ENCODE data around the gene MICALL2.

Gene MICALL2

GRCh38 chr7:1490837-1491236 is 31.6 kb upstream of the MICALL2 start:
- Histone ChIP-seq H3K4me3 (ENCODE audit: low read length) (no peak overlapping the region), H3K9ac (ENCODE audit: low read length) (no peak overlapping the region), H3K27me3 (replicated peaks; ENCODE audit: control insufficient read depth, insufficient read depth, low read length) (no peaks in the 10 kb centered on the region), H3K4me1 (ENCODE audit: control insufficient read depth, insufficient read depth, low read length) (no peaks in the 10 kb centered on the region), H3K9me3 (ENCODE audit: control insufficient read depth, low read length) (no peaks in the 10 kb centered on the region), H3K36me3 (ENCODE audit: control insufficient read depth, insufficient read depth, low read length, severe bottlenecking) (peaks cover 68% of the 10 kb centered on the region)
- no peak for DNase-seq (ENCODE audit: low read depth)

GRCh38 chr7:1489336-1489735 is 30.1 kb upstream of the MICALL2 start:
- Histone ChIP-seq H3K36me3 (ENCODE audit: control insufficient read depth, insufficient read depth, low read length, severe bottlenecking) (peaks cover 75% of the 10 kb centered on the region), H3K9ac (ENCODE audit: low read length) (no peak overlapping the region), H3K4me1 (ENCODE audit: control insufficient read depth, insufficient read depth, low read length) (no peaks in the 10 kb centered on the region), H3K9me3 (ENCODE audit: control insufficient read depth, low read length) (no peaks in the 10 kb centered on the region), H3K27me3 (replicated peaks; ENCODE audit: control insufficient read depth, insufficient read depth, low read length) (no peaks in the 10 kb centered on the region), H3K4me3 (ENCODE audit: low read length) (no peak overlapping the region)
- DNase-seq (ENCODE audit: low read depth): no peak

GRCh38 chr7:1488016-1488415 is 28.7 kb upstream of the MICALL2 start:
- H3K9ac ChIP-seq (ENCODE audit: low read length): no peak overlapping the region
- peaks cover 80% of the 10 kb centered on the region for H3K36me3 ChIP-seq (ENCODE audit: control insufficient read depth, insufficient read depth, low read length, severe bottlenecking)
- H3K27me3 ChIP-seq (replicated peaks; ENCODE audit: control insufficient read depth, insufficient read depth, low read length): no peaks in the 10 kb centered on the region

GRCh38 chr7:1487466-1487865 is 28.2 kb upstream of the MICALL2 start:
- no peak overlapping the region for H3K9ac ChIP-seq (ENCODE audit: low read length)
- H3K36me3 ChIP-seq (ENCODE audit: control insufficient read depth, insufficient read depth, low read length, severe bottlenecking): peaks cover 85% of the 10 kb centered on the region
- H3K9me3 ChIP-seq (ENCODE audit: control insufficient read depth, low read length): no peaks in the 10 kb centered on the region
- H3K27me3 ChIP-seq (replicated peaks; ENCODE audit: control insufficient read depth, insufficient read depth, low read length): no peaks in the 10 kb centered on the region
- DNase-seq (ENCODE audit: low read depth): no peak
- no peak overlapping the region for H3K4me3 ChIP-seq (ENCODE audit: low read length)
- no peaks in the 10 kb centered on the region for H3K4me1 ChIP-seq (ENCODE audit: control insufficient read depth, insufficient read depth, low read length)

More at GRCh38 chr7:1488016-1488415, 28.7 kb upstream of the MICALL2 start:
- no peak overlapping the region for H3K4me3 ChIP-seq (ENCODE audit: low read length)
- no peaks in the 10 kb centered on the region for H3K4me1 ChIP-seq (ENCODE audit: control insufficient read depth, insufficient read depth, low read length)
- H3K9me3 ChIP-seq (ENCODE audit: control insufficient read depth, low read length): no peaks in the 10 kb centered on the region
- no peak for DNase-seq (ENCODE audit: low read depth)

- Histone ChIP-seq H3K36me3 (ENCODE audit: control insufficient read depth, insufficient read depth, low read length, severe bottlenecking) (peaks cover 81% of the 10 kb centered on the region), H3K4me3 (ENCODE audit: low read length) (no peak overlapping the region), H3K27me3 (replicated peaks; ENCODE audit: control insufficient read depth, insufficient read depth, low read length) (no peaks in the 10 kb centered on the region), H3K9me3 (ENCODE audit: control insufficient read depth, low read length) (no peaks in the 10 kb centered on the region), H3K4me1 (ENCODE audit: control insufficient read depth, insufficient read depth, low read length) (no peaks in the 10 kb centered on the region), H3K9ac (ENCODE audit: low read length) (no peak overlapping the region)
- no peak for DNase-seq (ENCODE audit: low read depth)
These were observed 27.3 kb upstream of the MICALL2 start for GRCh38 chr7:1486571-1486970.

- Histone ChIP-seq H3K36me3 (ENCODE audit: control insufficient read depth, insufficient read depth, low read length, severe bottlenecking) (peaks cover 70% of the 10 kb centered on the region), H3K9me3 (ENCODE audit: control insufficient read depth, low read length) (no peaks in the 10 kb centered on the region), H3K4me3 (ENCODE audit: low read length) (no peak overlapping the region), H3K4me1 (ENCODE audit: control insufficient read depth, insufficient read depth, low read length) (no peaks in the 10 kb centered on the region), H3K27me3 (replicated peaks; ENCODE audit: control insufficient read depth, insufficient read depth, low read length) (no peaks in the 10 kb centered on the region), H3K9ac (ENCODE audit: low read length) (no peak overlapping the region)
- DNase-seq (ENCODE audit: low read depth): no peak
These were observed 25.9 kb upstream of the MICALL2 start for GRCh38 chr7:1485156-1485555.

GRCh38 chr7:1484569-1484968 is 25.3 kb upstream of the MICALL2 start:
- Histone ChIP-seq H3K4me3 (ENCODE audit: low read length) (no peak overlapping the region), H3K36me3 (ENCODE audit: control insufficient read depth, insufficient read depth, low read length, severe bottlenecking) (peaks cover 70% of the 10 kb centered on the region), H3K9ac (ENCODE audit: low read length) (no peak overlapping the region), H3K4me1 (ENCODE audit: control insufficient read depth, insufficient read depth, low read length) (no peaks in the 10 kb centered on the region), H3K27me3 (replicated peaks; ENCODE audit: control insufficient read depth, insufficient read depth, low read length) (no peaks in the 10 kb centered on the region), H3K9me3 (ENCODE audit: control insufficient read depth, low read length) (no peaks in the 10 kb centered on the region)
- no peak for DNase-seq (ENCODE audit: low read depth)

GRCh38 chr7:1483536-1484505 is 24.6 kb upstream of the MICALL2 start:
- H3K27me3 ChIP-seq (replicated peaks; ENCODE audit: control insufficient read depth, insufficient read depth, low read length): no peaks in the 10 kb centered on the region
- no peak overlapping the region for H3K9ac ChIP-seq (ENCODE audit: low read length)
- DNase-seq (ENCODE audit: low read depth): no peak
- peaks cover 68% of the 10 kb centered on the region for H3K36me3 ChIP-seq (ENCODE audit: control insufficient read depth, insufficient read depth, low read length, severe bottlenecking)
- no peaks in the 10 kb centered on the region for H3K4me1 ChIP-seq (ENCODE audit: control insufficient read depth, insufficient read depth, low read length)
- H3K9me3 ChIP-seq (ENCODE audit: control insufficient read depth, low read length): no peaks in the 10 kb centered on the region
- H3K4me3 ChIP-seq (ENCODE audit: low read length): no peak overlapping the region

- no peaks in the 10 kb centered on the region for H3K27me3 ChIP-seq (replicated peaks; ENCODE audit: control insufficient read depth, insufficient read depth, low read length)
- H3K9ac ChIP-seq (ENCODE audit: low read length): no peak overlapping the region
- no peak for DNase-seq (ENCODE audit: low read depth)
- no peak overlapping the region for H3K4me3 ChIP-seq (ENCODE audit: low read length)
- H3K4me1 ChIP-seq (ENCODE audit: control insufficient read depth, insufficient read depth, low read length): no peaks in the 10 kb centered on the region
- no peaks in the 10 kb centered on the region for H3K9me3 ChIP-seq (ENCODE audit: control insufficient read depth, low read length)
- peaks cover 62% of the 10 kb centered on the region for H3K36me3 ChIP-seq (ENCODE audit: control insufficient read depth, insufficient read depth, low read length, severe bottlenecking)
These were observed 23.8 kb upstream of the MICALL2 start for GRCh38 chr7:1483079-1483478.

GRCh38 chr7:1481300-1481699 is 22.0 kb upstream of the MICALL2 start:
- Histone ChIP-seq H3K4me3 (ENCODE audit: low read length) (no peak overlapping the region), H3K36me3 (ENCODE audit: control insufficient read depth, insufficient read depth, low read length, severe bottlenecking) (peaks cover 53% of the 10 kb centered on the region), H3K4me1 (ENCODE audit: control insufficient read depth, insufficient read depth, low read length) (no peaks in the 10 kb centered on the region), H3K9ac (ENCODE audit: low read length) (no peak overlapping the region), H3K9me3 (ENCODE audit: control insufficient read depth, low read length) (no peaks in the 10 kb centered on the region), H3K27me3 (replicated peaks; ENCODE audit: control insufficient read depth, insufficient read depth, low read length) (no peaks in the 10 kb centered on the region)
- DNase-seq (ENCODE audit: low read depth): no peak

- Histone ChIP-seq H3K4me1 (ENCODE audit: control insufficient read depth, insufficient read depth, low read length) (no peaks in the 10 kb centered on the region), H3K9ac (ENCODE audit: low read length) (no peak overlapping the region), H3K36me3 (ENCODE audit: control insufficient read depth, insufficient read depth, low read length, severe bottlenecking) (peaks cover 54% of the 10 kb centered on the region), H3K4me3 (ENCODE audit: low read length) (no peak overlapping the region), H3K9me3 (ENCODE audit: control insufficient read depth, low read length) (no peaks in the 10 kb centered on the region), H3K27me3 (replicated peaks; ENCODE audit: control insufficient read depth, insufficient read depth, low read length) (no peaks in the 10 kb centered on the region)
- DNase-seq (ENCODE audit: low read depth): no peak
These were observed 21.4 kb upstream of the MICALL2 start for GRCh38 chr7:1480670-1481069.

Data from adipocyte (in vitro differentiated cells).